Astrocyte (in vitro differentiated cells and primary cell): ENCODE measurements around the gene DIAPH1.

Experiments
- EZH2 ChIP-seq: IDR thresholded peaks from 2 replicates; pipeline ENCODE4 v1.6.1; 2012; ENCODE audit warnings: mild to moderate bottlenecking, low read length, inconsistent platforms; ENCODE audit not compliant: insufficient read depth
- TF ChIP-seq, protein P1 (sequence below): IDR thresholded peaks from 2 replicates; pipeline ENCODE4 v1.5.1; 2011; ENCODE audit warnings: low read depth, mild to moderate bottlenecking, inconsistent platforms, low read length, moderate library complexity; ENCODE audit not compliant: insufficient read depth

- TF ChIP-seq, protein P1, sequence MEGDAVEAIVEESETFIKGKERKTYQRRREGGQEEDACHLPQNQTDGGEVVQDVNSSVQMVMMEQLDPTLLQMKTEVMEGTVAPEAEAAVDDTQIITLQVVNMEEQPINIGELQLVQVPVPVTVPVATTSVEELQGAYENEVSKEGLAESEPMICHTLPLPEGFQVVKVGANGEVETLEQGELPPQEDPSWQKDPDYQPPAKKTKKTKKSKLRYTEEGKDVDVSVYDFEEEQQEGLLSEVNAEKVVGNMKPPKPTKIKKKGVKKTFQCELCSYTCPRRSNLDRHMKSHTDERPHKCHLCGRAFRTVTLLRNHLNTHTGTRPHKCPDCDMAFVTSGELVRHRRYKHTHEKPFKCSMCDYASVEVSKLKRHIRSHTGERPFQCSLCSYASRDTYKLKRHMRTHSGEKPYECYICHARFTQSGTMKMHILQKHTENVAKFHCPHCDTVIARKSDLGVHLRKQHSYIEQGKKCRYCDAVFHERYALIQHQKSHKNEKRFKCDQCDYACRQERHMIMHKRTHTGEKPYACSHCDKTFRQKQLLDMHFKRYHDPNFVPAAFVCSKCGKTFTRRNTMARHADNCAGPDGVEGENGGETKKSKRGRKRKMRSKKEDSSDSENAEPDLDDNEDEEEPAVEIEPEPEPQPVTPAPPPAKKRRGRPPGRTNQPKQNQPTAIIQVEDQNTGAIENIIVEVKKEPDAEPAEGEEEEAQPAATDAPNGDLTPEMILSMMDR, result no peak
- TF ChIP-seq EZH2, result no peak
These were observed 102.2 kb downstream of the DIAPH1 start for GRCh38 chr5:141516672-141517025.
